ENCODE results near the gene MIB2. TPM values are rescaled to one million over a fixed set of nuclear protein-coding genes. Genes with fewer than 3 reads are reported as not detected.

The MIB2 gene
- total and polyA plus RNA-seq, 8 donors: 21.5 to 871 (median 137) TPM

DNA sequence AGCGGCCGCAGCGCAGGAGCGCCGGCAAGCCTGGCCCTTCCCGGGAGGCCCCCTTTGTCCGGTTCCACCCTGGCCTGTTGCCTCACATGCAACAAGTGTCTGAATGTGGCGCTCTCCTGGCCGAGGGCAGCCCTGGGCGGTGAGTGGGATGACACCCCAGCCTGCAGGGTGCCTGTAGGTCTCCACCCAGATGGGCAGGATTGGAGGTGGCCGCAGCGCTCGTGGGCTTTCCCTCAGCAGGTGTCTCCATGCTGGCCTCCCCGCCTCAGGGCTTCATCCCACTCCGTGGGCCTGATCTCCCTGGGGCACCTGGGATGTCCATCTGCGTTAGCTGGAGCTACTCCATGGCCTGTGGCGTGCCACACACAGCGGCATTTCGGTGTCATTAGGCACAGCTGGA lies 1.5 kb downstream of the MIB2 start:
- 55 to 83% (median 65%) methylated on average over 13 to 19 of the region's 19 CpGs for WGBS, 5 donors
- intact Hi-C loops (cut with DNase I; ENCODE audit: low total_unique reads): no loop called here
- no peaks in the 10 kb centered on the region for H3K9me3 ChIP-seq
- H3K4me3 ChIP-seq: peak overlapping the region; percentile 88 to 98 (median 93)
- H3K4me1 ChIP-seq: peaks cover 23 to 63% (median 52%) of the 10 kb centered on the region in 4 donors
- no peaks in the 10 kb centered on the region for H3K27me3 ChIP-seq
- H3K27ac ChIP-seq: peak overlapping the region in 3 of 5 donors; percentile 99 to 100 (median 100)
- peaks cover 0 to 20% (median 11%) of the 10 kb centered on the region in 4 donors for H3K36me3 ChIP-seq
- no peak for DNase-seq
- TF ChIP-seq, protein P1, sequence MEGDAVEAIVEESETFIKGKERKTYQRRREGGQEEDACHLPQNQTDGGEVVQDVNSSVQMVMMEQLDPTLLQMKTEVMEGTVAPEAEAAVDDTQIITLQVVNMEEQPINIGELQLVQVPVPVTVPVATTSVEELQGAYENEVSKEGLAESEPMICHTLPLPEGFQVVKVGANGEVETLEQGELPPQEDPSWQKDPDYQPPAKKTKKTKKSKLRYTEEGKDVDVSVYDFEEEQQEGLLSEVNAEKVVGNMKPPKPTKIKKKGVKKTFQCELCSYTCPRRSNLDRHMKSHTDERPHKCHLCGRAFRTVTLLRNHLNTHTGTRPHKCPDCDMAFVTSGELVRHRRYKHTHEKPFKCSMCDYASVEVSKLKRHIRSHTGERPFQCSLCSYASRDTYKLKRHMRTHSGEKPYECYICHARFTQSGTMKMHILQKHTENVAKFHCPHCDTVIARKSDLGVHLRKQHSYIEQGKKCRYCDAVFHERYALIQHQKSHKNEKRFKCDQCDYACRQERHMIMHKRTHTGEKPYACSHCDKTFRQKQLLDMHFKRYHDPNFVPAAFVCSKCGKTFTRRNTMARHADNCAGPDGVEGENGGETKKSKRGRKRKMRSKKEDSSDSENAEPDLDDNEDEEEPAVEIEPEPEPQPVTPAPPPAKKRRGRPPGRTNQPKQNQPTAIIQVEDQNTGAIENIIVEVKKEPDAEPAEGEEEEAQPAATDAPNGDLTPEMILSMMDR (IDR thresholded peaks at IDR 0.05): no peak
- TF ChIP-seq POLR2AphosphoS5 (IDR thresholded peaks at IDR 0.05): no peak
- no peak for TF ChIP-seq EP300 (IDR thresholded peaks at IDR 0.05)
- no peak for TF ChIP-seq POLR2A (IDR thresholded peaks at IDR 0.05)

GRCh38 chr1:1617516-1617915 lies 2.2 kb downstream of the MIB2 start:
- no peaks in the 10 kb centered on the region for H3K9me3 ChIP-seq
- TF ChIP-seq EP300 (IDR thresholded peaks at IDR 0.05) (no peak), POLR2A (IDR thresholded peaks at IDR 0.05) (no peak), POLR2AphosphoS5 (IDR thresholded peaks at IDR 0.05) (no peak)
- H3K36me3 ChIP-seq: peaks cover 0 to 20% (median 11%) of the 10 kb centered on the region in 4 donors
- WGBS, 5 donors: 91 to 94% (median 93%) methylated on average over 11 of the region's 11 CpGs
- no peak overlapping the region for H3K4me3 ChIP-seq
- H3K4me1 ChIP-seq: peaks cover 25 to 68% (median 55%) of the 10 kb centered on the region in 4 donors
- DNase-seq: no peak
- no peaks in the 10 kb centered on the region for H3K27me3 ChIP-seq
- intact Hi-C loops (cut with DNase I; ENCODE audit: low total_unique reads): no loop called here
- H3K27ac ChIP-seq: no peak overlapping the region

DNA sequence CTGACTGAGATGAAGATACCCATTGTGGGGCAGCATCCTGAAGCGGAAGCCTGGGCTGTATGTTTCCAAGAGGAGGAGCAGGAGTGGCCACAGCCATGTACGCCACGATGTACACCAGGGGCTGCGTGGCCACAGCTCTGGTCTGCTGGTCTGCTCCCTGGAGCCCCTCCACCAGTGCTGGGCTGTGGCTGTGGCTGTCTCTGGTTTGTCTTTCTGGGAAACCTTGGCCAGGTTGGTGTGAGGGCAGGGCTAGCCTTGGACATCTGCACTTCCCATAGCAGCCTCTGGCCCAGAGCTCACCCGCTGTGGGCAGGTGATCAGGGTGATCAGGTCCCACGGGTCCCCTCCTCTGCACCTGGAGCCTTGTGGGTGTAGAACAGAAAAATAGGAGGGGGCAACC lies 2.6 kb downstream of the MIB2 start:
- 91 to 98% (median 93%) methylated on average over 4 to 6 of the region's 6 CpGs for WGBS, 5 donors
- DNase-seq: no peak
- peaks cover 27 to 72% (median 58%) of the 10 kb centered on the region in 4 donors for H3K4me1 ChIP-seq
- intact Hi-C loops (cut with DNase I; ENCODE audit: low total_unique reads): no loop called here
- H3K9me3 ChIP-seq: no peaks in the 10 kb centered on the region
- no peak overlapping the region for H3K4me3 ChIP-seq
- H3K36me3 ChIP-seq: peaks cover 0 to 20% (median 11%) of the 10 kb centered on the region in 4 donors
- H3K27me3 ChIP-seq: no peaks in the 10 kb centered on the region
- H3K27ac ChIP-seq: no peak overlapping the region
- TF ChIP-seq POLR2AphosphoS5 (IDR thresholded peaks at IDR 0.05) (no peak), EP300 (IDR thresholded peaks at IDR 0.05) (no peak), POLR2A (IDR thresholded peaks at IDR 0.05) (no peak)
- TF ChIP-seq, protein P1 (IDR thresholded peaks at IDR 0.05): no peak

DNA sequence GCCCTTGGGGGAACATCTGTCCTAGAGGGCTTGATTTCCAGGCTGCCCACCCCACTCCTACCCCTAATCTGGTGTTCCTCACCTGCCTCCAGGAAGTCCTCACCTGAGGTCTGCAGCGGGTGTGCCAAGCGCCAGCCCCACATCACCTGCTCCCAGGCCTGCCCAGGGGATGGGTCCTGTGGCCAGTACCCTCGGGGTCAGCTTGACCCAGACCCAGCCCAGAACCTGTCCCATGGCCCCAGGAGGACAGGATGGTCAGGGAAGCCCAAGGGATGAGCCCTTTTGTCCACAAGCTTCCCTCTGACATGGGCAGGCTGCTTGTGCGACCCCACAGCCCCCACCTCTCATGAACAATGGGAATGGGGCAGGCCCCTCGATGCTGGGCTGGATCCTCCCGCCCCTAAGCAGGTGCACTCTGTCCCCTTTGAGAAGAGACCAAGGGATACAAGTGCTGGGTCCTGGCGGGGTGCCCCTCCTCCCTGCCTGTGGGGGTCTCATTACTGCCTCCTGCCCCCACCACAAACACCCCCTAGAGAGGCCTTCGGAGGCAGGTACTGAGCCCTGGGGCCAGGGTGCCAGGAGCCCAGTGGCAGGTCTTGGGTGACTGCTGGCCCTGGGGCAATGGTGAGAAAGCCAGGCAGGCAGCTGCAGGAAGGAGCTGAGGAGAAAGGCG lies 3.2 kb downstream of the MIB2 start:
- H3K36me3 ChIP-seq: peaks cover 0 to 23% (median 12%) of the 10 kb centered on the region in 4 donors
- intact Hi-C loops (cut with DNase I; ENCODE audit: low total_unique reads): no loop called here
- no peak for TF ChIP-seq POLR2AphosphoS5 (IDR thresholded peaks at IDR 0.05)
- TF ChIP-seq, protein P1 (IDR thresholded peaks at IDR 0.05): no peak
- TF ChIP-seq EP300 (IDR thresholded peaks at IDR 0.05): no peak
- TF ChIP-seq POLR2A (IDR thresholded peaks at IDR 0.05): no peak

GRCh38 chr1:1619917-1620361 lies 4.6 kb downstream of the MIB2 start:
- TF ChIP-seq, protein P1 (IDR thresholded peaks at IDR 0.05): no peak
- TF ChIP-seq POLR2A (IDR thresholded peaks at IDR 0.05) (no peak), EP300 (IDR thresholded peaks at IDR 0.05) (no peak), POLR2AphosphoS5 (IDR thresholded peaks at IDR 0.05) (no peak)
- Histone ChIP-seq H3K36me3 (peaks cover 0 to 34% (median 25%) of the 10 kb centered on the region in 4 donors), H3K27me3 (no peaks in the 10 kb centered on the region), H3K9me3 (no peaks in the 10 kb centered on the region), H3K27ac (no peak overlapping the region), H3K4me3 (no peak overlapping the region), H3K4me1 (peaks cover 15 to 60% (median 46%) of the 10 kb centered on the region in 4 donors)
- 70 to 80% (median 79%) methylated on average over 8 to 14 of the region's 14 CpGs for WGBS, 5 donors
- no peak for DNase-seq
- intact Hi-C loops (cut with DNase I; ENCODE audit: low total_unique reads): no loop called here

More for the DNA sequence above, 3.2 kb downstream of the MIB2 start:
- H3K4me1 ChIP-seq: peaks cover 27 to 74% (median 60%) of the 10 kb centered on the region in 4 donors
- no peaks in the 10 kb centered on the region for H3K9me3 ChIP-seq
- no peaks in the 10 kb centered on the region for H3K27me3 ChIP-seq
- no peak overlapping the region for H3K27ac ChIP-seq
- no peak overlapping the region for H3K4me3 ChIP-seq
- 90 to 98% (median 97%) methylated on average over 6 to 9 of the region's 9 CpGs for WGBS, 5 donors
- DNase-seq: peak in 1 of 2 donors; percentile 3

Data from stomach (tissue), 9 donors.